Trophoblast cell (in vitro differentiated cells and primary cell): ENCODE measurements around the gene CCDC68.

Experiments used
- DNase-seq, 2 donors: peaks; one replicate each; pipeline ENCODE4 v3.0.0-alpha.2; 2016
- H2AFZ ChIP-seq: 2 replicates; pipeline ENCODE4 v1.6.1; 2013; ENCODE audit warnings: low read length, moderate library complexity, mild to moderate bottlenecking; ENCODE audit not compliant: insufficient read depth, poor library complexity
- H2AK5ac ChIP-seq: 2 replicates; pipeline ENCODE4 v1.6.1; 2013; ENCODE audit warnings: mild to moderate bottlenecking, low read length
- H2BK120ac ChIP-seq: 2 replicates; pipeline ENCODE4 v1.6.1; 2013; ENCODE audit warnings: low read length, mild to moderate bottlenecking, moderate library complexity; ENCODE audit not compliant: insufficient read depth, poor library complexity
- H2BK12ac ChIP-seq: 2 replicates; pipeline ENCODE4 v1.6.1; 2013; ENCODE audit warnings: mild to moderate bottlenecking, low read length, moderate library complexity
- H2BK5ac ChIP-seq: 2 replicates; pipeline ENCODE4 v1.6.1; 2013; ENCODE audit warnings: low read length, low read depth, moderate library complexity, mild to moderate bottlenecking; ENCODE audit not compliant: poor library complexity
- H3K14ac ChIP-seq: 2 replicates; pipeline ENCODE4 v1.6.1; 2013; ENCODE audit warnings: mild to moderate bottlenecking, low read length
- H3K18ac ChIP-seq: 2 replicates; pipeline ENCODE4 v1.6.1; 2013; ENCODE audit warnings: mild to moderate bottlenecking, low read length
- H3K23ac ChIP-seq: 2 replicates; pipeline ENCODE4 v1.6.1; 2013; ENCODE audit warnings: low read length
- H3K27ac ChIP-seq: 2 replicates; pipeline ENCODE4 v1.5.1; 2013; ENCODE audit warnings: low read depth, mild to moderate bottlenecking, inconsistent platforms, low read length, moderate library complexity
- H3K27me3 ChIP-seq: 2 replicates; pipeline ENCODE4 v1.6.1; 2013; ENCODE audit warnings: inconsistent platforms, mild to moderate bottlenecking, low read length, moderate library complexity; ENCODE audit not compliant: insufficient read depth
- H3K36me3 ChIP-seq, 2 experiments: 1 replicate in 1 of 2; 2 replicates in 1 of 2; pipeline ENCODE4 v1.6.1; 2013; ENCODE audit warnings: low read length in 2 of 2, mild to moderate bottlenecking in 2 of 2, moderate library complexity in 1 of 2; ENCODE audit not compliant: insufficient read depth in 2 of 2, control insufficient read depth in 1 of 2
- H3K4ac ChIP-seq: 2 replicates; pipeline ENCODE4 v1.6.1; 2013; ENCODE audit warnings: low read depth, mild to moderate bottlenecking, low read length, moderate library complexity
- H3K4me1 ChIP-seq, 2 experiments: 1 replicate in 1 of 2; 2 replicates in 1 of 2; pipeline ENCODE4 v1.6.1; 2013; ENCODE audit warnings: low read length in 2 of 2, mild to moderate bottlenecking in 2 of 2, moderate library complexity in 1 of 2; ENCODE audit not compliant: insufficient read depth in 2 of 2, control insufficient read depth in 1 of 2
- H3K4me2 ChIP-seq: 2 replicates; pipeline ENCODE4 v1.6.1; 2013; ENCODE audit warnings: inconsistent platforms, mild to moderate bottlenecking, low read length, moderate library complexity
- H3K4me3 ChIP-seq: 2 replicates; pipeline ENCODE4 v1.5.1; 2013; ENCODE audit warnings: mild to moderate bottlenecking, low read depth, low read length, inconsistent platforms
- H3K79me1 ChIP-seq: one replicate; pipeline ENCODE4 v1.6.1; 2013; ENCODE audit warnings: low read length
- H3K79me2 ChIP-seq: 2 replicates; pipeline ENCODE4 v1.6.1; 2013; ENCODE audit warnings: low read length, mild to moderate bottlenecking; ENCODE audit not compliant: control insufficient read depth, insufficient read depth, poor library complexity
- H3K9ac ChIP-seq: 2 replicates; pipeline ENCODE4 v1.6.1; 2013; ENCODE audit warnings: mild to moderate bottlenecking, low read length
- H3K9me3 ChIP-seq: 2 replicates; pipeline ENCODE4 v1.6.1; 2013; ENCODE audit warnings: low read depth, mild to moderate bottlenecking, control low read depth, inconsistent platforms, low read length; ENCODE audit not compliant: insufficient read depth
- H4K12ac ChIP-seq: 2 replicates; pipeline ENCODE4 v1.6.1; 2013; ENCODE audit warnings: low read depth, mild to moderate bottlenecking, low read length, moderate library complexity
- H4K8ac ChIP-seq: 2 replicates; pipeline ENCODE4 v1.6.1; 2013; ENCODE audit warnings: low read depth, mild to moderate bottlenecking, low read length, moderate library complexity
- H4K91ac ChIP-seq: one replicate; pipeline ENCODE4 v1.6.1; 2013; ENCODE audit warnings: low read depth, mild to moderate bottlenecking, low read length, moderate library complexity
- WGBS: extraction: QIAGEN DNeasy Blood & Tissue Kit; methylation state at CpG from one replicate; pipeline ENCODE4 v1.1.7; 2013; ENCODE audit warnings: missing lambda C conversion rate; ENCODE audit not compliant: insufficient read length, insufficient coverage; ENCODE audit errors: extremely low coverage; 5-methylcytosine and 5-hydroxymethylcytosine counted together

CCDC68 gene

GRCh38 chr18:54945576-54946125 lies 13.6 kb downstream of the CCDC68 start:
- Histone ChIP-seq H2BK120ac (no peak overlapping the region), H4K91ac (no peak overlapping the region), H3K23ac (no peak overlapping the region), H4K12ac (no peak overlapping the region), H3K14ac (no peak overlapping the region), H3K4ac (no peak overlapping the region), H3K9me3 (no peaks in the 10 kb centered on the region), H4K8ac (no peak overlapping the region), H3K4me1 (peaks cover 0 to 2% of the 10 kb centered on the region in 2 experiments), H2BK12ac (no peak overlapping the region), H3K9ac (no peak overlapping the region), H3K18ac (no peak overlapping the region), H2AFZ (no peak overlapping the region), H3K79me1 (no peaks in the 10 kb centered on the region), H3K27ac (no peak overlapping the region), H3K36me3 (no peaks in the 10 kb centered on the region), H2AK5ac (no peak overlapping the region), H3K4me3 (no peak overlapping the region), H2BK5ac (no peak overlapping the region), H3K4me2 (no peak overlapping the region), H3K79me2 (no peaks in the 10 kb centered on the region), H3K27me3 (no peaks in the 10 kb centered on the region)
- WGBS = no CpG with 5 or more reads among the region's 4 CpGs
- DNase-seq = no peak

- H3K79me1 ChIP-seq = no peaks in the 10 kb centered on the region
- no peak overlapping the region for H2BK12ac ChIP-seq
- no peaks in the 10 kb centered on the region for H3K27me3 ChIP-seq
- H4K12ac ChIP-seq = no peak overlapping the region
- H3K9me3 ChIP-seq = no peaks in the 10 kb centered on the region
- H3K79me2 ChIP-seq = no peaks in the 10 kb centered on the region
- peak; percentile 45 to 85 for DNase-seq
- H3K4me1 ChIP-seq = no peaks in the 10 kb centered on the region
- H4K8ac ChIP-seq = no peak overlapping the region
- H2AFZ ChIP-seq = no peak overlapping the region
- H2BK120ac ChIP-seq = no peak overlapping the region
- WGBS = no CpG with 5 or more reads among the region's 3 CpGs
- H3K23ac ChIP-seq = no peak overlapping the region
- no peak overlapping the region for H3K27ac ChIP-seq
- H2BK5ac ChIP-seq = no peak overlapping the region
- H2AK5ac ChIP-seq = no peak overlapping the region
- no peak overlapping the region for H3K9ac ChIP-seq
- H4K91ac ChIP-seq = no peak overlapping the region
- H3K4ac ChIP-seq = no peak overlapping the region
- no peaks in the 10 kb centered on the region for H3K36me3 ChIP-seq
- H3K18ac ChIP-seq = no peak overlapping the region
- H3K4me2 ChIP-seq = no peak overlapping the region
- H3K4me3 ChIP-seq = no peak overlapping the region
- no peak overlapping the region for H3K14ac ChIP-seq
Observed at GRCh38 chr18:54942569-54942968, 16.7 kb downstream of the CCDC68 start.

DNA sequence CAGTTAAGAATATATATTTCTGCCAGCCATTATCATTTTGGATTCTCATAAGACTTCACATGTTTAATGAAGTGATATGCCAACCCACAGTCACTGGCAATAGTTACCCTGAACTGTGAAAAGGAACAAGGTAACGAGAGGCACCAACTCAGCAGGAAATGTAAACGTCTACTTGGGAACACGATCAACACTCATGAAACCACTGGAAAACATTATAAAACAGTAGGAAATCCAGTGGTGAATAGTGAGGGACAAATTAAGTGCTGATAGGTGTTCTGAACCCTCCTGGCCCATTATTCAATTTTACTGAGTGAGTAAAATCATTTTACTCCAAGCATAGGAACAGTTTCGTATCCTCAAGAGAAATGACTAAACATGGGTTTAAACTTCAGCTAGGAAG lies 17.1 kb downstream of the CCDC68 start:
- Histone ChIP-seq H2BK12ac (no peak overlapping the region), H3K9me3 (no peaks in the 10 kb centered on the region), H2AFZ (no peak overlapping the region), H3K14ac (no peak overlapping the region), H3K4me2 (no peak overlapping the region), H2AK5ac (no peak overlapping the region), H3K4me1 (no peaks in the 10 kb centered on the region), H2BK5ac (no peak overlapping the region), H3K18ac (no peak overlapping the region), H2BK120ac (no peak overlapping the region), H4K91ac (no peak overlapping the region), H3K79me1 (no peaks in the 10 kb centered on the region), H3K27ac (no peak overlapping the region), H3K9ac (no peak overlapping the region), H3K4ac (no peak overlapping the region), H3K27me3 (no peaks in the 10 kb centered on the region), H3K4me3 (no peak overlapping the region), H4K8ac (no peak overlapping the region), H3K23ac (no peak overlapping the region), H3K36me3 (no peaks in the 10 kb centered on the region), H4K12ac (no peak overlapping the region), H3K79me2 (no peaks in the 10 kb centered on the region)
- no CpG with 5 or more reads among the region's 4 CpGs for WGBS
- no peak for DNase-seq

GRCh38 chr18:54939361-54939917 lies 19.8 kb downstream of the CCDC68 start:
- no peak overlapping the region for H3K18ac ChIP-seq
- H4K8ac ChIP-seq = no peak overlapping the region
- peak in 1 of 2 donors; percentile 6 for DNase-seq
- no peaks in the 10 kb centered on the region for H3K79me2 ChIP-seq
- H3K27ac ChIP-seq = no peak overlapping the region
- no peak overlapping the region for H4K91ac ChIP-seq
- H3K4me1 ChIP-seq = no peaks in the 10 kb centered on the region
- H3K4ac ChIP-seq = no peak overlapping the region
- no peak overlapping the region for H3K9ac ChIP-seq
- H3K23ac ChIP-seq = no peak overlapping the region
- no peak overlapping the region for H3K4me2 ChIP-seq
- no peak overlapping the region for H3K14ac ChIP-seq
- no peak overlapping the region for H2BK5ac ChIP-seq
- H2BK12ac ChIP-seq = no peak overlapping the region
- H3K27me3 ChIP-seq = no peaks in the 10 kb centered on the region
- H2AK5ac ChIP-seq = no peak overlapping the region
- H3K36me3 ChIP-seq = no peaks in the 10 kb centered on the region
- no peaks in the 10 kb centered on the region for H3K9me3 ChIP-seq
- no peak overlapping the region for H2BK120ac ChIP-seq
- no peaks in the 10 kb centered on the region for H3K79me1 ChIP-seq
- H2AFZ ChIP-seq = no peak overlapping the region
- H3K4me3 ChIP-seq = no peak overlapping the region
- H4K12ac ChIP-seq = no peak overlapping the region
- no CpG with 5 or more reads among the region's 7 CpGs for WGBS
